Measurements from ENCODE around the gene MSL3.

Gene MSL3

DNA sequence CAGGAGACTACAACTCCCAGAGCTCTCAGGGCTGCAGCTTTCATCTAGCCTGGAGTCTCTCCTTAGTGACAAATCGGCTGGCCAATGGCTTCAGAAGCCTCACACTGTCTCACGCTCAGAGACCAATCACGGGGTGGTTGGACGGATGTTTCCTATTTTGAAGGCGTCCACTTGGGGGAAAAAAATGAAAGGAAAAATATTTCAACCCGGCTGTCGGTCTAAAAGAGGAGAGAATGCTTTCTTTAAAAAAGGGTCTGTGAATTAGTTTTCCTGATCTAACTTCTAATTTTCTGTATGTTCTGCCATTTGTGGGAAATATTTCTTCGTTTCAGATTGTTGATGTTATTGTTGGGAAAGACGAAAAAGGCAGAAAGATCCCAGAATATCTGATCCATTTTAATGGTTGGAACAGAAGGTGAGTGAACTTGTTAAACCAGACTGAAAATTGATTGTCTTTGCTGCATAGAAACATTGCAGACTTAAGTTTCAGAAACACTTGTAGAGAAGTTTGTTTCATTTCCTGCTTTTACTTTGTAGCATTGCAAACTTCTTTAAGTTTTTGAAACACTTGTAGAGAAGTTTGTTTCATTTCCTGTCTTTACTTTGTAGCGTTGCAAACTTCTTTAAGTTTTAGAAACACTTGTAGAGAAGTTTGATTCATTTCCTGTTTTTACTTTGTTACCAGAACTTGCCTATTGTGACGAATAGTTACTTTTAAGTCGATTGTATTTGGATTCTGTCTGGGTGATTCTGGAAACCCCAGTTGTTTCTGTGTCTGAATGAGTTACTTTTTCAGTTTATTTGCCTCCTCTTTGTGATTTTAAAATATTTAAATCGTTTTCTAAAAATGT, 1.6 kb downstream of the MSL3 start:
- peak; percentile 61 for DNase-seq

DNA sequence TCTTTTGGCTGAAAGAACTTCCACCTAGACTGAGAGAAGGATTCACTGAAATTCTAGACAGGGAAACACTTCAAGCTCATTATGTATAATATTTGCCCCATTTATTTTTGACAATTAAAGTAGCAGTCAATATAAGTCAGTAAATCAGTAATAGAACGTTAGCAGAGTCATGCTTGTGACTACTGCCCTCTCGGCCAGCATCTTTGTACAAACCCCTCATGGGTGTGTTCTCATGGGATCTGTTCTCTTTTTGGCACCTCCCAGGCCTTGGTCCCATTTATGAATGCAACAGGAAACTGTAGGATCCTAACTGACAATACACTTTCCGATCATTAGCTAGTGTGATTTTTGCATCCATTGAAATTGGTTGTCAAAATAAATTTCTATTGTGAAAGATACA, 2.9 kb downstream of the MSL3 start:
- DNase-seq: no peak

DNA sequence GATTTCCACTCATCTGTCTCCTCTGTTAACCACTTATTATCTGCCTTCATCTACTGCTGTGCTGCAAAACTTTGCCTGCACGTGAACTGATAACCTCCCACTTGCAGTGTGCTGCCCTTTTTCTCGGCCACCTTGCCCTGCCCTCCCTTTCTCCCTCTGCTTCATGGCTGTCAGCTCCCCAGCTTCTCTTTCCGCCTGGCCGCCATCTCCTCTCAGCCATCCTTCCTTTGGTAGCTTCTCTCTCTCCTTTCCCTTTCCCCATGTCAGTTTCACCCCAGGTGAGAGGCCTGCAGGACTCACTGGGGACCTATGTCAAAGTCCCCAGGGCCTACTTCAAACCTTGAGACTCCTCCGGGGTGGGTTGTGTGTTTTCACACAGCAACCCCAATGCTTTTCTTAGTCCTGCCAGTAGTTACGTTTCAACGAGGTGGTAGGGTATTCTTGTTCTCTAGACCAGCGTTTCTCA, 6.6 kb downstream of the MSL3 start:
- no peak for DNase-seq

DNA sequence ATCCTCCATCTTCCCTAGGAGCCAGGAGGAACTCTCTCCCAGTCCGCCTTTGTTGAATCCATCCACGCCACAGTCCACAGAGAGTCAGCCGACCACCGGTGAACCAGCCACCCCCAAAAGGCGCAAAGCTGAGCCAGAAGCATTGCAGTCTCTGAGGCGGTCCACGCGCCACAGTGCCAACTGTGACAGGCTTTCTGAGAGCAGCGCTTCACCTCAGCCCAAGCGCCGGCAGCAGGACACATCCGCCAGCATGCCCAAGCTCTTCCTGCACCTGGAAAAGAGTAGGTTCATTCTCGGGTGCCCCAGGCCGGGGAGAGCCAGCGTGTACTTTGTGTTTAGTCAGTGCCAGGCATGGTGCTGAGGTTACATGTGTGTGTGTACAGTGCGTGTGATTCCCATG, 7.4 kb downstream of the MSL3 start:
- DNase-seq: no peak

DNA sequence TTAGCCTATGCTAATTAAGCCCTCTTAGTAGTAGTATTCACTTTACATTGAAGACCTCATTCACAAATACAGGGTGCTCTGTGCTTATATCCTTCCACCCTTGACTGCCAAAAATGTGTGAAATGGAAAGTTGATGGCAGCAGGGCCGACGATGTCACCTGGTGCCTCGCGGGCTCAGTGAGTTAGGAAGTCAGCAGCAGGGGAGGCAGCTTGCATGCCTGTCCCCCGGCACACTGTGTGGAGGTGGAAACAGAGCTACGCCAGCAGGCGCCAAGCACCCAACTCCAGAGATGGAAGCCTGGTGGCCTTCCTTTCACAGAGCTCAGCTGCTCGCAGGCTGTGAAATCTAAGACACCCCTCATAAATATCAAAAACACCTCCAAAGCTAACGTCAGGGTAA, 8.4 kb downstream of the MSL3 start:
- DNase-seq: peak; percentile 32

- DNase-seq: no peak
These were observed 10.0 kb downstream of the MSL3 start for GRCh38 chrX:11768039-11768438.

GRCh38 chrX:11770320-11770719, 12.3 kb downstream of the MSL3 start:
- peak; percentile 36 for DNase-seq

GRCh38 chrX:11778230-11778629, 20.2 kb downstream of the MSL3 start:
- no peak for DNase-seq

- DNase-seq: no peak
These were observed 23.1 kb downstream of the MSL3 start for GRCh38 chrX:11781133-11781532.

DNA sequence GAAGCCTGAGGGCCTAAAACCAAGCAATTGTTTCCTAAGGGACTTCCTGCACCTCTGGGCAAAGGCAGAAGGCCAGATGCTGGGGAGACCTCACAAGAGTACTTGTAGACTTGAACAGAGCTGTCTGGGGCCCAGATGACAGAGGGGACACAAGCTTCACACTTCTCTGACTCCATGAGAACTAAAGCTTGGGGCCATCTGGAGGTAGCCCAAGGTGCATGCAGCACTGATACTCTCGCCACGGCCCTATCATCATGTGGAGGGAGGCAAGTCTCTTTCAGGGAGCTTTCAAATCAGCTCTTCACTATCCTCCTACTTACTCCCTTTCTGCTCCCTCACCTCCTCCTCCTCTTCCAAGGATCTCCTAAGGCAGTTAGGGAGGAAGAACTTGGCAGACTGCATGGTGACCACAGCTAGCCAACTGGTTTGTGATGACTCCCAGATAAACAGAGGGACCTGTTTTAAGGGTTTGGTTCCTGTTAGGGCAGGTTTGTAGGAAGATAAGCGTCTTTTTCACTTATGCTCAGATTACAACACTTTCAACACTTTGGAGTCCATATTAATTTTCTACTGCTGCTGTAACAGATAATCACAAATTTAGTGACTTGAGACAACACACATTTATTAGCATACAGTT, 23.8 kb downstream of the MSL3 start:
- no peak for DNase-seq

DNA sequence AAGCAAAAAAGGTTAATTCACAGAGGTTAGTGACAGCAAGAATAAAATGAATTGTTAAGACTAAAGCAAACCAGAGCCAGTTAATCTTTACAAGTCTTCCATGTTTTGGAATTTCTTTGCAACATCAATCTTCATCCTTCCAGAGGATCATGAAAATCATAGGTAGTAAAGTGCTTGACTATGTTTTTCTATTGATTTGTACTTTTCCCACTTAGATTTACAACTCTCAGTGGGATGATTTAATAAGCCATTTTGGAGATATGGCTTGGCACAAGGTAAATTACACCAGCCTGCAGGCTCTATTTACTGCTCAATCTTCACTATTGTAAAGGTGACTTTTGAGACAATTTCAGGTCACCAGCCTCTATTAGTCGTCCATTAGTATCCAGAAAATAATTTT, 26.5 kb downstream of the MSL3 start:
- no peak for DNase-seq

GRCh38 chrX:11786862-11787261, 28.8 kb downstream of the MSL3 start:
- DNase-seq: no peak

GRCh38 chrX:11787564-11787963, 29.5 kb downstream of the MSL3 start:
- DNase-seq: peak; percentile 68

GRCh38 chrX:11789809-11790208, 31.8 kb downstream of the MSL3 start:
- no peak for DNase-seq

GRCh38 chrX:11791090-11791489, 33.1 kb downstream of the MSL3 start:
- no peak for DNase-seq

DNA sequence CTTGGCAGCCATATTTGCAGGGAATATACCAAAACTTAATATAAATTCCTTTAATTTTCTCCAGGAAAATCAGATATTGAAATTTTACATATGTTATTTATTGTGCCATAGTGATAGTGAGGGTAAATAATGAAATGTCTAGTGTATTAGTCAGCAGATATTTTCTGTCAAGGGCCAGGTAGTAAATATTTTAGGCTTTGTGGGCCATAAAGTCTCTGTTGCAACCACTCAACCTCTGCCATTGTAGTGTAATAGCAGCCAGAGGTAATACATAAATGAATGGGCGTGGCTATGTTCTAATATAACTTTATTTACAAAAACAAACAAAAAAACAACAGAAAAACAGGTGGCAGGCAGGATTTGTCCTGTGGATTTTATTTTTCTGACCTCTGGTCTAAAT, 33.5 kb downstream of the MSL3 start:
- no peak for DNase-seq

GRCh38 chrX:11792461-11793421, 34.7 kb downstream of the MSL3 start:
- DNase-seq: peak; percentile 51

DNA sequence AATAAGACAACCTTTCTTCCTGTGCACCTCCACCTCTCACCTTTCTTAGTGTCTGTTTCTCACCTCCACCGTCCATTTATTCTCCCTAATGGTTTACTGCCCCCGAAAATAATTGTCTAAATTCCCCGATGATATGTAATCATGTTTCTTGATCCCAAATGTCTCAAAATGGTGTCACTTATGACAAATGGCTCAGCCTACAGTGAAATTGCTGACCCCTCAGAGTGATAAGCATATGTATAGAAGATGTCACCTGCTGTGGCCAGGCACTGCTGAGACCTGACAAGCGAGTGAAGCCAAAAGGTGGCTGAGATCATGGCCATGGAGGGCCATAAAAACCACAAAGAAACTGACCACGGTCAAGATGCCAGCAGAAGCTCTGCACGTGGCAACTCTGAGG, 35.7 kb downstream of the MSL3 start:
- no peak for DNase-seq

DNA sequence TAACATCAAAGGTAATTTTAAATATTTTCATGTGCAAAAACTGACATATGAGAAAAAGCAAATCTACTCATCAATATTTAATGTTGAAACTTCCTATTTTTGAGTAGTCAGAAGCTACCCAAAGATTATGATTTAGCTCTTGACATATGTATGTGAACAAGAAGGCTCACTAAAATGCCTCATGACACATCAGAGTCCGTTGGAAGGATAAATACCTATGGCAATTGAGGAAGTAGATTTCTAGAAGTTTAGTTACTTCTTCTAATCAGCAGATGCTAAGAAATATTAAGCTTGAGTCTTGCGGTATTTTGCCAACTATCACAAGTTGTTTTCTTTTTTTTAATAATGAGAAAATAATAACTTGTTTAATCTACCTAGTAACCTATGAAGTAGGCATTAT, 55.3 kb downstream of the MSL3 start:
- no peak for DNase-seq
